Caco-2 (cell line): ENCODE data around the gene MYLK4. TPM values are rescaled to one million over a fixed set of nuclear protein-coding genes. Genes with fewer than 3 reads are reported as not detected.

Source experiments
- BruUV-seq: library from RNA; stranded (reverse); fragments of 400-500 nt; replicated peaks from 2 replicates; lab custom pipeline; 2021; lab: Mats Ljungman, UMichigan
- CTCF ChIA-PET: fragments of 300-600 bp; sonication (Branson Sonifier 250); formaldehyde crosslinking; loops from one replicate; lab custom pipeline; 2022; ENCODE audit warnings: antibody characterized with exemption; lab: Charles Lee
- POLR2A ChIA-PET: fragments of 300-600 bp; sonication (Branson Sonifier 250); formaldehyde crosslinking; loops from one replicate; lab custom pipeline; 2022; ENCODE audit warnings: antibody characterized with exemption; lab: Charles Lee
- DNase-seq, 2 experiments: peaks; one replicate each; pipeline versions ENCODE4 v3.0.0 to v3.0.0-alpha.2; 2020 to 2022
- H3K27me3 ChIP-seq: replicated peaks from 2 replicates; pipeline ENCODE4 v1.6.0; 2011; ENCODE audit warnings: low read length; ENCODE audit not compliant: control insufficient read depth, insufficient read depth
- H3K36me3 ChIP-seq: 2 replicates; pipeline ENCODE4 v1.5.1; 2011; ENCODE audit warnings: low read length; ENCODE audit not compliant: control insufficient read depth, insufficient read depth
- H3K4me1 ChIP-seq: fragments of 250-450 bp; sonication (Bioruptor Pico); 2 replicates; pipeline ENCODE4 v1.5.1; 2020; ENCODE audit warnings: mild to moderate bottlenecking
- H3K4me3 ChIP-seq: 2 replicates; pipeline ENCODE4 v1.5.1; 2011; ENCODE audit warnings: low read depth, mild to moderate bottlenecking, control low read depth, low read length
- H3K9me3 ChIP-seq: fragments of 250-450 bp; sonication (Bioruptor Pico); 2 replicates; pipeline ENCODE4 v1.5.1; 2020; ENCODE audit warnings: mild to moderate bottlenecking, moderate library complexity
- H3K27ac Mint-ChIP-seq: one replicate; pipeline ENCODE4 v1.8.0; 2022; ENCODE audit warnings: mixed read lengths; ENCODE audit not compliant: unreplicated experiment
- H3K27me3 Mint-ChIP-seq: one replicate; pipeline ENCODE4 v1.8.0; 2022; ENCODE audit warnings: mixed read lengths; ENCODE audit not compliant: insufficient read depth, unreplicated experiment
- H3K36me3 Mint-ChIP-seq: one replicate; pipeline ENCODE4 v1.8.0; 2022; ENCODE audit warnings: mild to moderate bottlenecking, mixed read lengths; ENCODE audit not compliant: insufficient read depth, unreplicated experiment
- H3K4me1 Mint-ChIP-seq: one replicate; pipeline ENCODE4 v1.8.0; 2022; ENCODE audit warnings: low read depth, mixed read lengths; ENCODE audit not compliant: unreplicated experiment
- H3K4me3 Mint-ChIP-seq: one replicate; pipeline ENCODE4 v1.8.0; 2022; ENCODE audit warnings: mild to moderate bottlenecking, moderate library complexity, mixed read lengths; ENCODE audit not compliant: unreplicated experiment
- H3K9me3 Mint-ChIP-seq: one replicate; pipeline ENCODE4 v1.8.0; 2022; ENCODE audit warnings: mixed read lengths; ENCODE audit not compliant: unreplicated experiment
- CTCF ChIP-seq, 2 experiments: fragments of 200-600 bp in 1 of 2; IDR thresholded peaks; 1 replicate in 1 of 2; 2 replicates in 1 of 2; pipeline versions ENCODE4 v1.5.1 to v1.8.0; 2011 to 2022; ENCODE audit warnings: antibody characterized with exemption in 1 of 2, control low read depth in 1 of 2, inconsistent platforms in 1 of 2, low read depth in 1 of 2, low read length in 1 of 2, mild to moderate bottlenecking in 1 of 2, moderate library complexity in 1 of 2; ENCODE audit not compliant: insufficient read depth in 1 of 2, severe bottlenecking in 1 of 2, unreplicated experiment in 1 of 2
- intact Hi-C: fragments of 100-400 bp; cut with micrococcal nuclease; formaldehyde crosslinking; loops from one replicate; pipeline ENCODE4 v1.10.0; 2022; ENCODE audit not compliant: unreplicated experiment
- total RNA-seq: library from RNA; stranded (reverse); gene quantifications from 2 replicates; pipeline ENCODE4 v1.2.3, GENCODE V29; 2022

MYLK4 gene
- total RNA-seq, 1 experiment from 2014 or later, result 0.75 TPM

GRCh38 chr6:2713473-2714110 is 37.1 kb downstream of the MYLK4 start:
- Histone ChIP-seq H3K9me3 (peaks cover 11% of the 10 kb centered on the region; the same call in 1 of the 2 replicates), H3K36me3 (no peaks in the 10 kb centered on the region; the same call in 1 of the 2 replicates), H3K4me3 (no peak overlapping the region), H3K27me3 (no peaks in the 10 kb centered on the region; the same call in 1 of the 2 replicates), H3K4me1 (peaks cover 13% of the 10 kb centered on the region)
- BruUV-seq, result no TSS peak
- intact Hi-C loops, result no loop called here
- H3K27me3 Mint-ChIP-seq, result no peaks in the 10 kb centered on the region
- peaks cover 25% of the 10 kb centered on the region for H3K9me3 Mint-ChIP-seq
- H3K27ac Mint-ChIP-seq, result no peak overlapping the region
- POLR2A ChIA-PET, result no interaction called here
- CTCF ChIA-PET, result no interaction called here
- H3K4me1 Mint-ChIP-seq, result no peaks in the 10 kb centered on the region
- TF ChIP-seq CTCF (IDR thresholded peaks at IDR 0.05; ENCODE audit: insufficient read depth in 1 of 2, low read depth in 1 of 2, low read length in 1 of 2, severe bottlenecking in 1 of 2, unreplicated experiment in 1 of 2), result no peak
- no peaks in the 10 kb centered on the region for H3K36me3 Mint-ChIP-seq
- no peak overlapping the region for H3K4me3 Mint-ChIP-seq
- DNase-seq, result no peak

GRCh38 chr6:2712102-2712501 is 38.6 kb downstream of the MYLK4 start:
- no peak for DNase-seq
- Mint-ChIP-seq H3K4me3 (no peak overlapping the region), H3K4me1 (no peaks in the 10 kb centered on the region), H3K27ac (no peak overlapping the region), H3K9me3 (peaks cover 25% of the 10 kb centered on the region), H3K36me3 (no peaks in the 10 kb centered on the region), H3K27me3 (no peaks in the 10 kb centered on the region)
- no peaks in the 10 kb centered on the region; the same call in 1 of the 2 replicates for H3K27me3 ChIP-seq
- H3K4me1 ChIP-seq, result peaks cover 13% of the 10 kb centered on the region
- peaks cover 12% of the 10 kb centered on the region; the same call in 1 of the 2 replicates for H3K9me3 ChIP-seq
- no peak overlapping the region for H3K4me3 ChIP-seq
- no TSS peak for BruUV-seq
- ChIA-PET POLR2A (interaction anchor here (0.6 kb wide), 1 partner anchor 13 kb away, joined by 3 read pairs; no protein-coding TSS in a partner anchor), CTCF (interaction anchor here (0.7 kb wide), 1 partner anchor 53 kb away, joined by 3 read pairs; the partner anchor contains the start of gene WRNIP1)
- intact Hi-C loops, result no loop called here
- no peaks in the 10 kb centered on the region; the same call in 1 of the 2 replicates for H3K36me3 ChIP-seq
- no peak for TF ChIP-seq CTCF (IDR thresholded peaks at IDR 0.05; ENCODE audit: insufficient read depth in 1 of 2, low read depth in 1 of 2, low read length in 1 of 2, severe bottlenecking in 1 of 2, unreplicated experiment in 1 of 2)

- Histone ChIP-seq H3K27me3 (no peaks in the 10 kb centered on the region; the same call in 1 of the 2 replicates), H3K4me1 (peaks cover 2% of the 10 kb centered on the region; the same call in 1 of the 2 replicates), H3K36me3 (no peaks in the 10 kb centered on the region), H3K4me3 (no peak overlapping the region), H3K9me3 (peaks cover 12% of the 10 kb centered on the region; the same call in 1 of the 2 replicates)
- Mint-ChIP-seq H3K4me1 (no peaks in the 10 kb centered on the region), H3K4me3 (no peak overlapping the region), H3K27ac (no peak overlapping the region), H3K36me3 (no peaks in the 10 kb centered on the region), H3K9me3 (peaks cover 25% of the 10 kb centered on the region), H3K27me3 (no peaks in the 10 kb centered on the region)
- ChIA-PET CTCF (no interaction called here), POLR2A (no interaction called here)
- intact Hi-C loops, result no loop called here
- DNase-seq, result no peak
- TF ChIP-seq CTCF (IDR thresholded peaks at IDR 0.05; ENCODE audit: insufficient read depth in 1 of 2, low read depth in 1 of 2, low read length in 1 of 2, severe bottlenecking in 1 of 2, unreplicated experiment in 1 of 2), result no peak
- no TSS peak for BruUV-seq
Measured at GRCh38 chr6:2710412-2710811, 40.3 kb downstream of the MYLK4 start.
